HG03575 (cell line): ENCODE measurements around the gene LYSMD4.

Experiments used
- ATAC-seq: cut with Tn5 transposase; IDR thresholded peaks from one replicate; pipeline ENCODE4 v1.9.1; 2021; ENCODE audit not compliant: unreplicated experiment, insufficient number of reproducible peaks, low FRiP score; ENCODE audit errors: extremely low read depth

Gene LYSMD4

GRCh38 chr15:99732751-99733267 is 428 bp downstream of the LYSMD4 start:
- ATAC-seq, result peak; percentile 8

- ATAC-seq, result no peak
Measured at GRCh38 chr15:99732124-99732750, 1.0 kb downstream of the LYSMD4 start.

GRCh38 chr15:99731336-99732123 is 1.7 kb downstream of the LYSMD4 start:
- no peak for ATAC-seq

DNA sequence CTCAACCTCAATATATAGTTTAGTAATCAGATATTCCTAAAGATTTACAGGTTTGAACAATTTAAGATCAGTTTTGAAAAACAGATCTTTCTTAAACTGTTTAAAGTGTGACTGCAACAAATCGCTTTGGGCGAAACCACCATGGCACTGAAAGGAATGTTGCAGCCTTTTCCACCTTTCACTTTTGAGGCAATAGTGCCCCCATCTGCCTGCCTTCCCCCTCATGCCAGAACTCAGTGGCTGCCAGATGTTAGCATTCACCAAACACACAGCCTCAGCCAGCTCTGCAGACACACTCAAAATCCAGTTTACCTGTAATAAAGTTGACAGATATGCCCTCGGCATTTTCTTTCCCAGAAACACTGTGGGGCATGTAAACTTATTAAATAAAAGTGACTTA is 3.3 kb downstream of the LYSMD4 start:
- no peak for ATAC-seq

DNA sequence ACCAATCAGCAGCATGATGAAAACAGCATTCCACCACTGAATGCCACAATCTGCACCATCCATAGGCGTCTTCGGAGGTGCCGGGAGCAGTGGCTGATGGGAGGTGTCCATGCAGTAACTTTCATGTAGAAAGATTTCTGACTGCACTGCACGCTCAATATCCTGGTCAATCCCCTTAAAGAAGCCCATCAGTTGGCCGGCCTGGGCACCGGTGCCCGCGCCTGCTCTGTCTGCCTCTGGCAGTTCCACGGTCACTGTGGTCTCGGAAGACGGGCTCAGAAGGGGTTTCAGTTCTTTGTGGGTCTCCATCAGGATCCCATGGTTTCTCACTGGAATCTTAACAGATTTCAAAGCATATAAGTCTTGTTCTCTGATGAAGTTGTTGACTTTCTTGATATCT is 3.9 kb downstream of the LYSMD4 start:
- ATAC-seq, result no peak

DNA sequence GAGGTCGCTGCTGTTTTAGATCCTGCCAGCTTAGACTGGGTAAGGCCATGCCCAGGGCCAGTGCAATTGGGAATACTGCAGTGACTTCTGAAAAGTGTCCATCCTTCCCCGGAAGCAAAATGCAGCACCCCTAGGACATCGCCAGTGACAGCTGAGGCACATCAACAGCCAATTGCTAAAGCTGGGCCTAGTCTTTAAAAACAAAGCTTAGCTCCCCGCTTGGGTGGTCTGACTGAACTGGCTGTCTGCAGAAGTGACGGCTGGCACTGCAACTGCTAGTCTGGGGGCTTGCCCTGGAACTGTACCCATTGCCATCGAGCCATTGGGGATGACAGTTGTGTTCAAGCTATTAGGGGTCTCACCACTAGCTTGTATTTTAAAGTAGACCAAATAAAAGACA is 4.3 kb downstream of the LYSMD4 start:
- no peak for ATAC-seq

DNA sequence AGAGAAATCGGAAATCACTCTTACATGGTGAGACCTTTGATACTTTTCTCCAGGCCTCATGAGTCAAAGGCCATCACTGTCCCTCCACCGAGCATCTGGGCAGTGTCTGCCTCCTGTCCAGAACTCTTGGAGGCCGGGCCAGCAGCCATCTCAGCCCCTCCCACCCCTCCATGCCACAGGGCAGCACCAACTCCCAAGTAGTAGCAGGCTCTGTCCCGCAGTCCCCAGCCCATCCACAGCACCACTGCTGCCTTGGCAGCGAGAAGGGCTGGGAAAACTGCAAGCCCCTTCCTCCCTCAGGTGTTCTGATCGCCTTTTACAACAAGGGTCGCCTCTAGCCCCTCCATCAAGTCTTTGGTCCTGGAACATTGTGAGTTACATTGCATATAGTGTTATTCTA is 5.5 kb downstream of the LYSMD4 start:
- no peak for ATAC-seq

- no peak for ATAC-seq
Measured at GRCh38 chr15:99727330-99727729, 5.9 kb downstream of the LYSMD4 start.

GRCh38 chr15:99726333-99726732 is 6.9 kb downstream of the LYSMD4 start:
- no peak for ATAC-seq

DNA sequence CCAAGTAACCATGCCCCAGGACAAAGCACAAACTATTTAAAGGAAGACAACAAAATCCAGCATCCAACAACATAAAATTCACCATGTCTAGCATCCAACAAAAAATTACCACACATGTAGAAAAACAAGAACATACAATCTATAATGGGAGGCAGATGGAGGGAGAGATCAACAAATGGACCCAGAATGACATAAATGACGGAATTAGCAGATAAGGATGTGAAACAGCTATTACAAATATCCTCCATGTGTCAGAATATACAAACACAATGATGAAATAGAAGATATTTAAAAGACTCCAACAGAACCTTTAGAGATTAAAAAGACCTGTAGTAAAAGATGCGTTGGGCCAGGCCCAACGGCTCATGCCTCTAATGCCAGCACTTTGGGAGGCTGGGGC is 10.8 kb downstream of the LYSMD4 start:
- ATAC-seq, result no peak

- no peak for ATAC-seq
Measured at GRCh38 chr15:99721896-99722295, 11.3 kb downstream of the LYSMD4 start.

- no peak for ATAC-seq
Measured at GRCh38 chr15:99721104-99721778, 12.0 kb downstream of the LYSMD4 start.

DNA sequence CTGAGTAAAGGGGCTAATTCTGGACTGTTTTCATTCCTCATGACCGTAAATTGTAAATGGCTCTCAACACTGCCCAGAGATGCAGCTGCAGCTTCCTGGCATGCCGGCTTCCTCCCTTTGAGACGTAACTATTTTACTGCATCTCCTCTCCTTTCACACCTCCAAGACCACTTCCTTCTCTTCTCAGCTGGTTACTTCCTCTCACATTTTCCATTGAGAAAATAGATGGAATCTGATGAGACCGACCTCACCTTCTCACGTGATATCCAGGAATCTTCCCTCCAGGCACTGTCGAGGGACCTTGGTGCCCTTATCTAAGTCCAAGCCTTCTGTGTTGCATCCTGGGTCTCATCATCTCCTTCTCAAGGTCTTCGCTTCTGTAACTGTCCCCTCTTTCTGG is 12.7 kb downstream of the LYSMD4 start:
- ATAC-seq, result no peak

DNA sequence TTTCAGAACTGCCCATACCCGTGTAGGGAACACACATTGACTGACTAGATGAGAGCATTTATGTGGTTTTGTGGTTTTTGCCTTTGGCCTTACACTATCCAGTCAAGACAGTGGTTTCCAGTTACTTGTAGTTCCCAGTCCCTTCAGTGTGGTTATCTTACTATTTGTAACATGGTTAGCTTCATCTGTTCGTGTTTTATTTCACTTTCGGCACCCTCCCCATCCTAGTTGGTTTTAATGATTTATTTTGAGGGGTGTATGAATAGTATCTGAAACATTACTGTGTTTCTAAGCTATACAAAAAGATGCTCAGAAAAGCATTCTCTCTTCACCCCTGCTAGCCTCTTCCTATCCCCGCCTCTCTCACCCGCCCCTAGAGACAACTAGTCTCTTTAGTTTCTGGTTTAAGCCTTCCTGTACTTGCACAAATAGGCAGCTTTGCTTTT is 14.1 kb downstream of the LYSMD4 start:
- peak; percentile 80 for ATAC-seq

DNA sequence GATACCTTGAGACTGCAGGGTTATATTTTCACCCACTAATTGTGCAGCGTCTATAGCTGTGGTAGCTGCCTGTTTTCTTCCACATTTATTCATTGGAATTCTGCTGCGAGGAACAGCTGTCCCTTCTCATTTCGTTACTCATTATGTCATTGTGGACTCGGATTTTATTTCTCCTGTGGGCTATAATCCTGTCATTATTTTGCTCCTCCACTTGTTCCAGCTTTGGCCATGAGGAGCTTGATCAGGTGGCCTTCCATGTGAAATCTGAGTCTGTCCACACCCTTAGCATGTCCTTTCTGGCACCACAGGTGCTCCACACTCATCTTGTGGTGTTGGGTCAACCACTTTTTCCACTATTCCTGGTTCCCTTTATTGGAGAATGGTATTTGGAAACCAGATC is 14.8 kb downstream of the LYSMD4 start:
- no peak for ATAC-seq

DNA sequence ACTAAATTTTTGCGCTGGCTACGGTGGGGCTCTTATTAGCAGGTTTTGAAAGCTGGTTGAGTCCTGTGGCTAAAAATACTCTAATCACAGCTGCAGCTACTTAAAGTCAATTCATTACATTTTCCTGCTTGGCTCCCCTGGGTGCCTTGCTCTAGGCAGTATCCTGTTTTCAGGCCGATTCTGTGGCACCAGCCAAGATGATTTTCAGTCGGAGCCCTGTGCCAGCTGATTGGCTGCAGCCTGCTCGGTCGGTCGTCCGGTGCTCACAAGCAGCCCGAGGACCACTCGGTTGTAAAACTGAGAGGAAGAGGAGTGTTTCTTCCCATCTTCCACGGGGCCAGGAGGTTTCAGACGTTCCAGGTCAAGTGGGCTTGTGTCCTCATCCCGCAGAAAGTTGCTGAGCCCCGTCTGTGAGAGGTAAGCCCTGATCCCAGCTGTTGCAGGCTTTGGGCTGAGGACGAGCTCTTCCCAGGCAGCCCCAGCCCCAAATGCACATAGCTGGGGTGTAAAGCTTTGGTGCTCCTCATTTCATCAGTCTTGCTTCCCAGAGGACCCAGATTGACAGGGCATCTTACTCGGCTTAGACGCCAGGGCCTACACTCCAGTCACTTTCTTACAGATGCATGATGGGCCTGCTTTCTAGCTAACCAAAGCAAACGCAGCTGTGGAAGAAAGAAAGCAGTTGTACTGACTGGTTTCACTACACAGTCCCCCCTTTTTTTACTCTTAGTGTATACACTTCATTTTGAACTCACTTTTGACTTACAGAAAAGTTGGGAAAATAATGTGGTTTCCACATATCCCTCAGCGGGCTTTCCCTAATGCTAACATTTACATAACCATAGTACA is 15.9 kb downstream of the LYSMD4 start:
- ATAC-seq, result no peak

- ATAC-seq, result no peak
Measured at GRCh38 chr15:99716540-99717095, 16.6 kb downstream of the LYSMD4 start.

- ATAC-seq, result no peak
Measured at GRCh38 chr15:99712415-99712814, 20.8 kb downstream of the LYSMD4 start.

- ATAC-seq, result no peak
Measured at GRCh38 chr15:99711625-99712024, 21.6 kb downstream of the LYSMD4 start.
